Ishikawa (cell line): ENCODE measurements around the gene MYO18A.

ENCODE experiments used
- CEBPB ChIP-seq: IDR thresholded peaks from 2 replicates; pipeline ENCODE4 v1.6.1; 2012
- CREB1 ChIP-seq: IDR thresholded peaks from 2 replicates; pipeline ENCODE4 v1.6.1; 2012; ENCODE audit warnings: low read depth
- EGR1 ChIP-seq: IDR thresholded peaks from 2 replicates; pipeline ENCODE4 v1.6.1; 2012
- EP300 ChIP-seq: IDR thresholded peaks from 2 replicates; pipeline ENCODE4 v1.6.1; 2012; ENCODE audit warnings: borderline replicate concordance
- FOXM1 ChIP-seq: IDR thresholded peaks from 2 replicates; pipeline ENCODE4 v1.6.1; 2012; ENCODE audit warnings: low read depth, borderline replicate concordance
- NFIC ChIP-seq: IDR thresholded peaks from 2 replicates; pipeline ENCODE4 v1.6.1; 2012
- RAD21 ChIP-seq: IDR thresholded peaks from 2 replicates; pipeline ENCODE4 v1.6.1; 2012; ENCODE audit warnings: low read depth
- REST ChIP-seq: IDR thresholded peaks from 2 replicates; pipeline ENCODE4 v1.6.1; 2012; ENCODE audit warnings: low read depth, mild to moderate bottlenecking
- TAF1 ChIP-seq: IDR thresholded peaks from 2 replicates; pipeline ENCODE4 v1.6.1; 2012; ENCODE audit warnings: low read depth, mild to moderate bottlenecking
- TCF12 ChIP-seq: IDR thresholded peaks from 2 replicates; pipeline ENCODE4 v1.6.1; 2012; ENCODE audit warnings: low read depth
- TEAD4 ChIP-seq: IDR thresholded peaks from 2 replicates; pipeline ENCODE4 v1.6.1; 2012
- YY1 ChIP-seq: IDR thresholded peaks from 2 replicates; pipeline ENCODE4 v1.6.1; 2012; ENCODE audit warnings: low read depth
- ZBTB7A ChIP-seq: IDR thresholded peaks from 2 replicates; pipeline ENCODE4 v1.6.1; 2012; ENCODE audit warnings: low read depth
- TF ChIP-seq, protein P1 (sequence below): IDR thresholded peaks from 2 replicates; pipeline ENCODE4 v1.6.1; 2012
- TF ChIP-seq, protein P2 (sequence below): IDR thresholded peaks from 2 replicates; pipeline ENCODE4 v1.6.1; 2012

Gene MYO18A

DNA sequence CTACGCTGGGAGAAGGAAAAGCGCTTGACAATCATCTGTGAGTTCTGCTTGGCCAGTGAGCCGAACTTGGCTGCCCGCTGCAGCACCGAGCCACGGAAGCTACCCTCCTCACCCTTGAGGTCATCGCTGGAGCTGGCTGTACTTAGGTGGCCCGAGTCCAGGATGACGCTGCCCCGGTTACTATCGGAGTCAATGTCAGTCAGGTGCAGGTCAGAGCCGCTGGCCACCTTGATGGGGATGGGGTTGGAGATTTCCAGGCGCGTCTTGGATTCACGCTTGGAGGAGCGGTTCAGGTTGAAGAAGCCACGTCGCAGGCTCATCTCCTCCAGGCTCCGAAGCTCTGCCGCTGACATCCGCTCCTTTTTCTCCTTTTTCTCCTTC, 13.7 kb downstream of the MYO18A start:
- no peak for TF ChIP-seq TEAD4
- TF ChIP-seq CREB1: no peak
- no peak for TF ChIP-seq CEBPB
- TF ChIP-seq ZBTB7A: no peak
- no peak for TF ChIP-seq RAD21
- no peak for TF ChIP-seq TCF12
- TF ChIP-seq TAF1: no peak
- TF ChIP-seq, protein P1, sequence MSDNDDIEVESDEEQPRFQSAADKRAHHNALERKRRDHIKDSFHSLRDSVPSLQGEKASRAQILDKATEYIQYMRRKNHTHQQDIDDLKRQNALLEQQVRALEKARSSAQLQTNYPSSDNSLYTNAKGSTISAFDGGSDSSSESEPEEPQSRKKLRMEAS: no peak
- no peak for TF ChIP-seq EGR1
- no peak for TF ChIP-seq FOXM1
- no peak for TF ChIP-seq YY1

GRCh38 chr17:29165800-29166506, 14.2 kb downstream of the MYO18A start:
- TF ChIP-seq TEAD4 (no peak), RAD21 (no peak), NFIC (no peak), EGR1 (no peak), ZBTB7A (no peak), CEBPB (no peak), EP300 (no peak), REST (no peak), CREB1 (no peak), FOXM1 (no peak), TAF1 (no peak), TCF12 (no peak), YY1 (no peak)
- TF ChIP-seq, protein P2, sequence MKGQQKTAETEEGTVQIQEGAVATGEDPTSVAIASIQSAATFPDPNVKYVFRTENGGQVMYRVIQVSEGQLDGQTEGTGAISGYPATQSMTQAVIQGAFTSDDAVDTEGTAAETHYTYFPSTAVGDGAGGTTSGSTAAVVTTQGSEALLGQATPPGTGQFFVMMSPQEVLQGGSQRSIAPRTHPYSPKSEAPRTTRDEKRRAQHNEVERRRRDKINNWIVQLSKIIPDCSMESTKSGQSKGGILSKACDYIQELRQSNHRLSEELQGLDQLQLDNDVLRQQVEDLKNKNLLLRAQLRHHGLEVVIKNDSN: no peak
- TF ChIP-seq, protein P1: no peak

- TF ChIP-seq TCF12 (no peak), TEAD4 (no peak), CEBPB (no peak), ZBTB7A (no peak), EP300 (no peak), FOXM1 (no peak), NFIC (no peak)
- TF ChIP-seq, protein P2: no peak
Measured at GRCh38 chr17:29165261-29165660, 14.9 kb downstream of the MYO18A start.

GRCh38 chr17:29163563-29163962, 16.6 kb downstream of the MYO18A start:
- TF ChIP-seq ZBTB7A (no peak), EP300 (no peak), YY1 (no peak), TAF1 (no peak), CEBPB (no peak), RAD21 (no peak), EGR1 (no peak)
- TF ChIP-seq, protein P2: no peak

GRCh38 chr17:29162909-29163341, 17.3 kb downstream of the MYO18A start:
- TF ChIP-seq CREB1 (no peak), CEBPB (no peak), TAF1 (no peak), YY1 (no peak), TCF12 (no peak)

- no peak for TF ChIP-seq TCF12
- TF ChIP-seq RAD21: no peak
- no peak for TF ChIP-seq TAF1
- TF ChIP-seq, protein P2: no peak
- no peak for TF ChIP-seq EP300
- no peak for TF ChIP-seq FOXM1
- no peak for TF ChIP-seq REST
- no peak for TF ChIP-seq TEAD4
- TF ChIP-seq CREB1: no peak
- no peak for TF ChIP-seq ZBTB7A
- no peak for TF ChIP-seq NFIC
- TF ChIP-seq EGR1: no peak
- no peak for TF ChIP-seq CEBPB
- TF ChIP-seq YY1: no peak
- TF ChIP-seq, protein P1: no peak
Measured at GRCh38 chr17:29162082-29162908, 17.9 kb downstream of the MYO18A start.
